ENCODE results near the gene MCTP1. TPM values are rescaled to one million over a fixed set of nuclear protein-coding genes. Genes with fewer than 3 reads are reported as not detected.

MCTP1 gene
- total and polyA plus RNA-seq, 9 of the 15 experiments (the other 6 are each of a cell fraction or from before 2014, with no cell fraction given) = 0.04 to 0.93 (median 0.06) TPM; not detected in 4

DNA sequence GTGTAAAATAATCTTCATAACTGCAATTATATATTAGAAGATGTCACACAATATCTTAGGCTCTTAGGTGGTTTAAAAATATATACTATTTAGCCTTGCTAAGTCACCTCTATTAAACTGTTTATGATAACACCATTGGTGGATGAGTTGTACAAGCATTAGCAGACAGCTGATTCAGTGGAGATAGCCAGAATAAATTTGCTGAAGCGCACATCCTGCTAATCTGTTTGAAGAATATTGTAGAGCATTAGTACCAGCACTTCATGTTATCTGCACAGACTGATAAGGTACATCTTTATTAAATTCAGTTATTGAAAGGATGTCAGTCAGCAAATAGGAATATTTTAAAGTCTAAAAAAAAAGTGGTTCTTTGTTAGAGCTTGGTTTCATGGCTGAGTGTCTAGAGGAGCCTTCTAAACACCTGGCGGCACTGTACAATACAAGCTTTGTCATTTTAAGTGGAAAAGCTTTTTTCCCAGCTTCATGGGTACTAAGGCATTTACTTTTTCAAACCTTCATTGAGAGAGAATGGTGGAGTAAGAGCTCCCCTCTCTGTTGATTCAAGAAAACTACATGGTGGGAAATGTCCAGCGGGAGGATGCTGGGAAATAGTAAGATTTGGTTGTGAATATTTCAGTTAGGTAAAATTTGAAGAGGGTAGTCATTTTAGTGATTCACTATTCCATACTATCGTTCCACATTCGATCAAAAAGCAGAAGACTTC is 391.3 kb downstream of the MCTP1 start:
- H3K4me2 ChIP-seq (ENCODE audit: insufficient read depth, low read length) = no peak overlapping the region
- DNase-seq (ENCODE audit: extremely low read depth in 1 of 4, low spot score in 3 of 4) = peak in 2 of 4 experiments; percentile 5 to 24
- BruUV-seq (replicated peaks) = no TSS peak
- no peaks in the 10 kb centered on the region for H3K9me1 ChIP-seq (ENCODE audit: control insufficient read depth, insufficient read depth, low read length)
- H4K20me1 ChIP-seq (replicated peaks; ENCODE audit: control insufficient read depth, insufficient read depth, low read length) = no peaks in the 10 kb centered on the region
- WGBS (ENCODE audit: insufficient coverage, low coverage, missing lambda C conversion rate) = 0% methylated on average over 5 of the region's 5 CpGs
- no peak overlapping the region for H2AFZ ChIP-seq (ENCODE audit: low read depth, low read length)
- ChIA-PET CTCF (ENCODE audit: low intra/inter-chr PET ratio) (interaction anchor here (1.1 kb wide), 1 partner anchor 43 kb away, joined by 4 read pairs; no protein-coding TSS in a partner anchor), POLR2A (interaction anchor here (0.6 kb wide), 1 partner anchor 853 kb away, joined by 4 read pairs; no protein-coding TSS in a partner anchor)
- H3K4me3 ChIP-seq = no peak overlapping the region
- in situ Hi-C loops (cut with MboI) = no loop called here
- TF ChIP-seq FOXA3 (CRISPR knock-in tag; conservative IDR thresholded peaks at IDR 0.05 in 1 of 2, IDR thresholded peaks at IDR 0.05 in 1 of 2) = no peak
- 0 out of 2 replicates have a peak, but pooled peaks have one; percentile 8 for TF ChIP-seq SMC3 (conservative IDR thresholded peaks at IDR 0.05; ENCODE audit: insufficient read depth, low read depth, low read length)
- peak; percentile 21; the same call in 1 of the 2 replicates for TF ChIP-seq REST (IDR thresholded peaks at IDR 0.05; ENCODE audit: borderline replicate concordance)
- no peak for TF ChIP-seq REST (CRISPR knock-in tag; IDR thresholded peaks at IDR 0.05; ENCODE audit: low read depth)
- TF ChIP-seq RAD21 (CRISPR knock-in tag; conservative IDR thresholded peaks at IDR 0.05 in 1 of 2, IDR thresholded peaks at IDR 0.05 in 1 of 2) = peak; percentile 53 to 65
- TF ChIP-seq, protein P1, sequence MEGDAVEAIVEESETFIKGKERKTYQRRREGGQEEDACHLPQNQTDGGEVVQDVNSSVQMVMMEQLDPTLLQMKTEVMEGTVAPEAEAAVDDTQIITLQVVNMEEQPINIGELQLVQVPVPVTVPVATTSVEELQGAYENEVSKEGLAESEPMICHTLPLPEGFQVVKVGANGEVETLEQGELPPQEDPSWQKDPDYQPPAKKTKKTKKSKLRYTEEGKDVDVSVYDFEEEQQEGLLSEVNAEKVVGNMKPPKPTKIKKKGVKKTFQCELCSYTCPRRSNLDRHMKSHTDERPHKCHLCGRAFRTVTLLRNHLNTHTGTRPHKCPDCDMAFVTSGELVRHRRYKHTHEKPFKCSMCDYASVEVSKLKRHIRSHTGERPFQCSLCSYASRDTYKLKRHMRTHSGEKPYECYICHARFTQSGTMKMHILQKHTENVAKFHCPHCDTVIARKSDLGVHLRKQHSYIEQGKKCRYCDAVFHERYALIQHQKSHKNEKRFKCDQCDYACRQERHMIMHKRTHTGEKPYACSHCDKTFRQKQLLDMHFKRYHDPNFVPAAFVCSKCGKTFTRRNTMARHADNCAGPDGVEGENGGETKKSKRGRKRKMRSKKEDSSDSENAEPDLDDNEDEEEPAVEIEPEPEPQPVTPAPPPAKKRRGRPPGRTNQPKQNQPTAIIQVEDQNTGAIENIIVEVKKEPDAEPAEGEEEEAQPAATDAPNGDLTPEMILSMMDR (IDR thresholded peaks at IDR 0.05 in 2 of 3, conservative IDR thresholded peaks at IDR 0.05 in 1 of 3; ENCODE audit: insufficient read depth in 2 of 3, low read depth in 1 of 3, low read length in 3 of 3) = peak; percentile 35 to 54 (median 51); a peak in 5 of 6 replicates
- no peaks in the 10 kb centered on the region for H3K36me3 ChIP-seq (ENCODE audit: control insufficient read depth, insufficient read depth, low read length)
- H3K9me3 ChIP-seq (replicated peaks; ENCODE audit: control insufficient read depth, insufficient read depth, low read depth, low read length) = no peaks in the 10 kb centered on the region
- peak; percentile 11 for FAIRE-seq
- H3K27me3 ChIP-seq (ENCODE audit: control insufficient read depth in 2 of 2, insufficient read depth in 2 of 2, low read length in 2 of 2) = no peaks in the 10 kb centered on the region
- H3K27ac ChIP-seq (ENCODE audit: extremely low read depth, low read depth, low read length) = no peak overlapping the region
- ATAC-seq = peak; percentile 46; the same call in 1 of the 3 replicates
- intact Hi-C loops (cut with micrococcal nuclease) = no loop called here
- H3K4me1 ChIP-seq (replicated peaks in 1 of 2; ENCODE audit: control insufficient read depth in 2 of 2, insufficient read depth in 2 of 2, low read length in 2 of 2) = no peaks in the 10 kb centered on the region
- H3K79me2 ChIP-seq (ENCODE audit: control insufficient read depth, insufficient read depth, low read length) = no peaks in the 10 kb centered on the region
- no peak overlapping the region for H3K9ac ChIP-seq (ENCODE audit: insufficient read depth in 1 of 2, low read depth in 2 of 2, low read length in 2 of 2)
